ENCODE data around the gene TCTN1.

Gene TCTN1

DNA sequence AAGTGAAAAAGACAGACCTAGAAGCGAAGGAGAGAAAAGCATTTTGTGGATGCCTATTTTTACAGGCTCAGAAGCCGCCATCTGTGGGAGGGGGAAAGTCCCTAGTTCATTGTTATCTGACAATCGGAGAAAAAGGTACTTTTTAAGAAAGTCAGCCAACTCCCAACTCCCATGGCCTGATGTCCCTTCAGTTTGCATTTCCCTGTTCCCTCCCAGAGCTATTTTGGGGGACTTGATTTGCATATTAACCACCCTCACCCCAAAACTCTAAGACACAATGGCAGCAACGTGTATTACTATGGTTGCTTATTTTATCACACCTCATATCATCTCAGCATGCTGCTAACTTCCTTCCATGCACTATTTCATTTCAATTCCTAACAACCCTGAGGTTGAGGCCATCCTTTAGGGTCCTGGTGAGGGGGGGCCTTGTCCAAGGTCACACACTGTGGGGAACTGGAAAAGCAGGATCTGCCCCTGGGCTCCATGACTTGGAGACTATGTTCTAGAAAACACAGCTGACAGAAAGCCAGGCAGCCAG lies 56.3 kb downstream of the TCTN1 start:
- TF ChIP-seq SPI1 (IDR thresholded peaks at IDR 0.05; ENCODE audit: low read depth, low read length) (peak; percentile 66), POLR2A (IDR thresholded peaks at IDR 0.05; ENCODE audit: low read depth, low read length) (peak; percentile 49), POU2F2 (IDR thresholded peaks at IDR 0.05; ENCODE audit: low read depth, low read length) (peak; percentile 99), PAX5 (IDR thresholded peaks at IDR 0.05; ENCODE audit: insufficient read depth, low read length, severe bottlenecking) (no peak), TAF1 (IDR thresholded peaks at IDR 0.05; ENCODE audit: low read depth, low read length) (no peak), POLR2AphosphoS5 (IDR thresholded peaks at IDR 0.05; ENCODE audit: low read depth, low read length) (no peak)
- no peak for DNase-seq (ENCODE audit: insufficient read length, low spot score)
- FAIRE-seq, result peak; percentile 87

- FAIRE-seq (no peak), DNase-seq (ENCODE audit: insufficient read length, low spot score) (no peak)
Observed at GRCh38 chr12:110676171-110676570, 62.2 kb downstream of the TCTN1 start.

GRCh38 chr12:110677206-110677911 lies 63.4 kb downstream of the TCTN1 start:
- FAIRE-seq (peak; percentile 90), DNase-seq (ENCODE audit: insufficient read length, low spot score) (no peak)
- TF ChIP-seq SPI1 (IDR thresholded peaks at IDR 0.05; ENCODE audit: low read depth, low read length), result peak; percentile 25; the same call in 1 of the 2 replicates
- TF ChIP-seq PAX5 (IDR thresholded peaks at IDR 0.05; ENCODE audit: insufficient read depth, low read length, severe bottlenecking), result peak; percentile 75
- no peak for TF ChIP-seq POLR2A (IDR thresholded peaks at IDR 0.05; ENCODE audit: low read depth, low read length)

More at GRCh38 chr12:110676171-110676570, 62.2 kb downstream of the TCTN1 start:
- TF ChIP-seq TAF1 (IDR thresholded peaks at IDR 0.05; ENCODE audit: low read depth, low read length) (no peak), POLR2AphosphoS5 (IDR thresholded peaks at IDR 0.05; ENCODE audit: low read depth, low read length) (no peak), POLR2A (IDR thresholded peaks at IDR 0.05; ENCODE audit: low read depth, low read length) (no peak), SPI1 (IDR thresholded peaks at IDR 0.05; ENCODE audit: low read depth, low read length) (no peak), POU2F2 (IDR thresholded peaks at IDR 0.05; ENCODE audit: low read depth, low read length) (no peak), PAX5 (IDR thresholded peaks at IDR 0.05; ENCODE audit: insufficient read depth, low read length, severe bottlenecking) (no peak)

- FAIRE-seq (no peak), DNase-seq (ENCODE audit: insufficient read length, low spot score) (no peak)
- TF ChIP-seq POLR2A (IDR thresholded peaks at IDR 0.05; ENCODE audit: low read depth, low read length), result no peak
- TF ChIP-seq PAX5 (IDR thresholded peaks at IDR 0.05; ENCODE audit: insufficient read depth, low read length, severe bottlenecking), result no peak
- TF ChIP-seq POU2F2 (IDR thresholded peaks at IDR 0.05; ENCODE audit: low read depth, low read length), result no peak
- TF ChIP-seq SPI1 (IDR thresholded peaks at IDR 0.05; ENCODE audit: low read depth, low read length), result no peak
- no peak for TF ChIP-seq POLR2AphosphoS5 (IDR thresholded peaks at IDR 0.05; ENCODE audit: low read depth, low read length)
- TF ChIP-seq TAF1 (IDR thresholded peaks at IDR 0.05; ENCODE audit: low read depth, low read length), result no peak
Observed at GRCh38 chr12:110677982-110678381, 64.1 kb downstream of the TCTN1 start.

DNA sequence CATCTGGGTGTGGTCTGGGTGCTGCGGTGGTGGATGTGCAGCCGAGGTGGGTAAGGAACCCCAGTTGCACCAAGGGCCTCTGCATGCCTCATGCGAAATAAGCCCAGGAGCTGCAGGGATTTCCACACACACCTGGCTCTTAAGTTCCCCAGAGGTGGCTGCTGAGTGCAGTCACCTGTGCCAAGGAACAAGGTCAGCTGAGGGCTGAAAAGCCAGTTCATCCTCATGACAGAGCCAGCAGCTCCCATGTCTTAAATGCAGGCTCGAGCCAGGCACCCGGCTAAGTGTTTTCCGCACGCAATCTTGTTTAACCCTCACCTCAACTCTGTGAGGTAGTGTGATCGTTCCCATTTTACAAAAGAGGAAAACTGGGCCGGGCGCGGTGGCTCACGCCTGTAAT lies 65.3 kb downstream of the TCTN1 start:
- DNase-seq (ENCODE audit: insufficient read length, low spot score) (no peak), FAIRE-seq (peak; percentile 52)
- TF ChIP-seq PAX5 (IDR thresholded peaks at IDR 0.05; ENCODE audit: insufficient read depth, low read length, severe bottlenecking) (no peak), SPI1 (IDR thresholded peaks at IDR 0.05; ENCODE audit: low read depth, low read length) (no peak), TAF1 (IDR thresholded peaks at IDR 0.05; ENCODE audit: low read depth, low read length) (no peak), POLR2A (IDR thresholded peaks at IDR 0.05; ENCODE audit: low read depth, low read length) (no peak), POLR2AphosphoS5 (IDR thresholded peaks at IDR 0.05; ENCODE audit: low read depth, low read length) (no peak)

GRCh38 chr12:110680032-110680431 lies 66.1 kb downstream of the TCTN1 start:
- DNase-seq (ENCODE audit: insufficient read length, low spot score), result no peak
- no peak for TF ChIP-seq PAX5 (IDR thresholded peaks at IDR 0.05; ENCODE audit: insufficient read depth, low read length, severe bottlenecking)
- TF ChIP-seq POLR2A (IDR thresholded peaks at IDR 0.05; ENCODE audit: low read depth, low read length), result no peak
- TF ChIP-seq POLR2AphosphoS5 (IDR thresholded peaks at IDR 0.05; ENCODE audit: low read depth, low read length), result no peak
- no peak for TF ChIP-seq SPI1 (IDR thresholded peaks at IDR 0.05; ENCODE audit: low read depth, low read length)
- no peak for TF ChIP-seq POU2F2 (IDR thresholded peaks at IDR 0.05; ENCODE audit: low read depth, low read length)
- no peak for TF ChIP-seq TAF1 (IDR thresholded peaks at IDR 0.05; ENCODE audit: low read depth, low read length)
- no peak for FAIRE-seq

GRCh38 chr12:110683888-110684287 lies 70.0 kb downstream of the TCTN1 start:
- DNase-seq (ENCODE audit: insufficient read length, low spot score) (no peak), FAIRE-seq (no peak)
- TF ChIP-seq TAF1 (IDR thresholded peaks at IDR 0.05; ENCODE audit: low read depth, low read length) (no peak), POLR2A (IDR thresholded peaks at IDR 0.05; ENCODE audit: low read depth, low read length) (no peak), SPI1 (IDR thresholded peaks at IDR 0.05; ENCODE audit: low read depth, low read length) (no peak)

DNA sequence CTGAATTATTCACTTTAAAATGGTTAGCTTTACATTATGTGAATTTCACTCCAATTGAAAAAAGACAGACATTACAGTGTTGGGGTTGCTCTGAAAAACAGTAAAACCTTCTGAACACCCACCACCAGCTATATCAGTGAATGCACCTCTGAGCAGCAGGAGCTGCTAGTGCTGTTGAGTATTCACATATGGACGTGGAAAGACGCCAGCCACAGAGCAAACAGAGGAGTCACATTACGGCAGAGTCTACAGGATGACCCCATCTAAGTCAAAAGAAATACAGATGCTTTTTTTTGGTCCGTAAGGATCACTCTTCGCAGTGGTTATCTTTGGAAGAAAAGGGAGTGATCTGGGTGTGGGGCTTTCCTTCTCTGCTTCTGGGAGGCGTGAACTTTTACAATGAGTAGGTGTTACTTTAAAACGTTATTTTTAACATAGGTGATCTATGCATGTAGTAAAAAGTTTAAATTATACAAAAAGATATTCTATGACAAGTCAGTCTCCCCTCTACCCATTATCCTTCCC lies 70.4 kb downstream of the TCTN1 start:
- DNase-seq (ENCODE audit: insufficient read length, low spot score) (no peak), FAIRE-seq (no peak)
- no peak for TF ChIP-seq SPI1 (IDR thresholded peaks at IDR 0.05; ENCODE audit: low read depth, low read length)
- no peak for TF ChIP-seq PAX5 (IDR thresholded peaks at IDR 0.05; ENCODE audit: insufficient read depth, low read length, severe bottlenecking)
- TF ChIP-seq TAF1 (IDR thresholded peaks at IDR 0.05; ENCODE audit: low read depth, low read length), result no peak
- no peak for TF ChIP-seq POU2F2 (IDR thresholded peaks at IDR 0.05; ENCODE audit: low read depth, low read length)
- TF ChIP-seq POLR2A (IDR thresholded peaks at IDR 0.05; ENCODE audit: low read depth, low read length), result no peak
- no peak for TF ChIP-seq POLR2AphosphoS5 (IDR thresholded peaks at IDR 0.05; ENCODE audit: low read depth, low read length)

DNA sequence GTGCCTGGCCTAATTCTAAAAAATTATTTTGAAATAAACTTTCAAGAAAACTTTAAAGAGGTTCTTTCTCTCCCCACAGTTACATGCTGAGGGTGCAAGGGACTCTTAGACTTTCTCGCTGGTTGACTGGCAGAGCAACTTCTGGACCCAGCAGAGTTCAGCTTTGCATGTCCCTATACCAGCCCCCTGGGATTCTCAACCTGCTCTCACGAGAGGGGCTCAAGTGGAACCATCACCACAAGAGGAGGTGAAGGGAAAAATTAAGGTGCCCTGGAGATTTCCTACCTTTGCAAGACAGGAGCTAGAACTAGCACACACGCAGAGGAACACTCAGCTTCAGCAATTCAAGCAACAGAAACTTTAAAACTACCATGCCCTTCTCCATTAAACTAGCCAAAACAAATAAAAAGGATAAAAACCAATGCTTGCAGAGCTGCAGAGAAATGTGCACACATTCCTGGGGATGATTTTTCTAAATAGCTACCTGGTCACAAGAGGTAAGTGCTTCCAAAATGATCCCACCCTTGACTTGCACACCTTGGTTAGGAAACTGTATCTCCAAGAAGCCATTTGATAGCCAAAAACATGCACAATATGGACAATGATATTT lies 72.5 kb downstream of the TCTN1 start:
- FAIRE-seq (peak; percentile 16), DNase-seq (ENCODE audit: insufficient read length, low spot score) (no peak)
- TF ChIP-seq TAF1 (IDR thresholded peaks at IDR 0.05; ENCODE audit: low read depth, low read length) (no peak), SPI1 (IDR thresholded peaks at IDR 0.05; ENCODE audit: low read depth, low read length) (no peak), POU2F2 (IDR thresholded peaks at IDR 0.05; ENCODE audit: low read depth, low read length) (no peak)

Measured in GM12891 (cell line).